HS-27A (cell line): ENCODE measurements around the gene FMC1.

Experiments used
- DNase-seq: peaks from one replicate; pipeline ENCODE4 v3.0.0-alpha.2; 2012; ENCODE audit warnings: low read depth, missing footprints

Gene FMC1

DNA sequence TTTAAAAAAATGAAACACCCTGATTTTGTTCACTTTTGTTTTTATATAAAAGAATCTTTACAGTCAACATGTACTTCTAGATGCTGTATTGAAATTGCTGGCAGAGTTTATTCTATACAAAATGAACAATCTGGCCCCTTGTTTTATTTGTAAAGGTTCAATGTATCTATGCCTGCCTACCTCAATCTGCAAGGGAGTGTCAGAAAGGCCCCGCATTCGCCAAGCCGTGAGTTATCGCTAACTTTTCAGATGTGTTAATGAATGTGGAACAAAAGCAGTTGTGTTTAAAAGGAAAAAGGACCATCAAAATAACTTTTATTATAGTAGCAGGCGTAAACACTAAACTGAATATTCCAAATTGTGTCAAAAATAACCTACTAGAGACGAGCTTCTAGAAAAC is 33.1 kb downstream of the FMC1 start:
- DNase-seq, result no peak

DNA sequence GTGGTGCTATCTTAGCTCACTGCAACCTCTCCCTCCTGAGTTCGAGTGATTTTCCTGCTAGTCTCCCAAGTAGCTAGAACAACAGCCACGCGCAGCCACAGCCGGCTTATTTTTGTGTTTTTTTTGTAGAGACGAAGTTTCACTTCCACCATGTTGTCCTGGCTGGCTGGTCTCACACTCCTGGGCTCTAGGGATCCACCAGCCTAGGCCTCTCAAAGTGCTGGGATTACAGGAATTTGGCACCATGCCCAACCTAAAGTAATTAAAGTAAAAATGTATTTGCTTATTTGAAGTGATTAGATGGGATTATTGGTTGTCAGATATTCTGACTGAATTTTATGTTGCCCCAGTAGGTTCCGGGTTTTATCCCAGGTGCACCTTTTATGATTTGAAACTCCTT is 41.3 kb downstream of the FMC1 start:
- no peak for DNase-seq

DNA sequence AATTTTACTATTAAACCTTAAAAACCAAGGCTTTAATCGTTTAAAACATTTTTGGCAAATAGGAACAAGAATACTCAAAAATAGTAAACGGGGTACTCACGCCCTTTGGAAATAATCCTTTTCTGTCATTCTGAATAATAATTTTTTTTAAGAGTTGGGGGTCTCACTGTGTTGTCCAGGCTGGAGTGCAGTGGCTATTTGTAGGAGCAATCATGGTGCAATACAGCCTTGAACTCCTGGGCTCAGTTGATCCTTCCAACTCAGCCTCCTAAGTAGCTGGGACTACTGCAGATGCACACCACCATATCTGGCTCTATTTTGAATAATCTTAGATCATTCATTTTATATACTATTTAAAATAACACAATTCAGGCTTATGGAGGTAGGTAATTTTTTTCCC is 43.5 kb downstream of the FMC1 start:
- no peak for DNase-seq

- DNase-seq, result no peak
These were observed 46.5 kb downstream of the FMC1 start for GRCh38 chr7:139387594-139387993.

- DNase-seq, result no peak
These were observed 48.0 kb downstream of the FMC1 start for GRCh38 chr7:139389091-139389490.

DNA sequence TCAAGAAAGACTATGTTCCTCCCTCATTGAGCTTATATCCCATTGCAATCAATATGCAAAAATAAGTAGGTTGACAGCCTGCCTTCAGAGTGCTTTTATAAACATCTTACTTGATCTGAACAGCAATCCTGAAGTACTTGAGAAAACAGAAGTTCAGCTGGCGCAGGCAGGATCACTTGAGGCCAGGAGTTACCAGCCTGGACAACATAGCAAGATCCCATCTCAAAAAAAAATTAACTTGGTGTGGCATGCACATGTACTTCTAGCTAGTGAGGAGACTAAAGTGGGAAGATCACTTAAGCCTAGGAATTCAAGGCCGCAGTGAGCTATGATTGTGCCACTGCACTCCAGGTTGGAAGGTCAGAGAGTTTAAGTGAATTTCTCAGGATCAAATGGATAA is 48.6 kb downstream of the FMC1 start:
- DNase-seq, result no peak

GRCh38 chr7:139393621-139394211 is 52.6 kb downstream of the FMC1 start:
- DNase-seq, result no peak

DNA sequence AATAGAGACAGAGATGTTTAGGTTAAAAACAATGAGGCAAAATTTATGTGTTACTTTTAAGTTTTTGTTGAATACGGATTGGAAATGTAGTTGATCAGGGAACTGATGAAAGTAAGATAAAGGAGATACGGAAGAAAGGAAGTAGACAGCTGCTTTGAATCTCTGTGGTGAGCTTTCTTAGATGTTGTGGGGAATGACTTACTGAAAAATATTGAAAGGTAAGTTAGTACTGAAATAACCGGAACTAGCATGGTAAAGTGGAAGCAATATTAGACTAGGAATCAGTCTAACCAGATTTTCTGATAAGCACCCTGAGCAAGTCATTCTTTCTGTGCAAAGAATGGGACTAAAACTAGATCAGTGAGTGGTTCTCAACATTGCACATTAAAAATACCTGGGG is 53.4 kb downstream of the FMC1 start:
- DNase-seq, result no peak
